ENCODE results near the gene PDIA5.

PDIA5 gene

GRCh38 chr3:123066896-123067688 lies at the start of gene PDIA5:
Gene PDIA5, plus strand, starts transcription at chr3:123067025. Its CDS starts 140 bp downstream, at chr3:123067165.
- peak; percentile 32 for DNase-seq (ENCODE audit: low spot score)

DNA sequence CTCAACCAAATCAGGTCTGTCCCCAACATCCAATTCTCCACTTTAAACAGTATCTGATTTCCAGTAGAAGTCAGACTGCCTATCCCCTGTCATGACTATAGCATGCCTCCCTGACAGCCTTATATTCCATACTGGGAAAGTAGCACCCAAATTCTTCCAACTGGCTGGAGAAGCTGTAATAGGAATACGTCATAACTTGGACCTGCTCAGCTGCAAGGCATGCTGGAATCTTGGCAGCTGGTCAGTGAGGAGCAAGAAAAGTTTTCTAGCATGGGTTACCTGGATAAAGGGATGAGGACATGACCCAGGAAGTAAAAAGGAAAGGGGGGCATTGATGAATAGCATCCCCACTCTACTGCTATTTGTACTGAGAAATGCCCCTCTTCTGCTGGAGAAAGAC lies 48.1 kb upstream of the PDIA5 start:
- no peak for DNase-seq (ENCODE audit: low spot score)

- DNase-seq (ENCODE audit: low spot score): no peak
Observed at GRCh38 chr3:123019161-123019560, 47.7 kb upstream of the PDIA5 start.

DNA sequence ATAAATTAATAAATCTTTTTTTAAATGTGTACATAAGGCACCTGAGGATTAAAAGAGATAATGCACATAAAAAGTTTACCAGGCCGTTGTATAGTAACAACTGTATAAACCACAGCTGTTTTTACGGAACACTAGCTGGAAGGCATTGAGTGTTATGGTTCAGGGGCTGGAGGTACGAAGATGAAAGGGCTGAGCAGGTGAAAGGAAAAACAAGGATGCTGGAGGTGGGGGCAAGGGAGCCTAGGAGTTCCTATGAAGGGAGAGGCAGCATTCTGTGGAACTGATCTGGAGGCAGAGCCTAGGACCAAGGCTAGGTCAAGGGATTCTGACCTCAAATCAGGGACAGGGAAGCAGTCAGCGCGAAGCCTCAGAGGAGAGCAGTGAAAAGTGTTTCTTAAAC lies 47.2 kb upstream of the PDIA5 start:
- DNase-seq (ENCODE audit: low spot score): no peak

DNA sequence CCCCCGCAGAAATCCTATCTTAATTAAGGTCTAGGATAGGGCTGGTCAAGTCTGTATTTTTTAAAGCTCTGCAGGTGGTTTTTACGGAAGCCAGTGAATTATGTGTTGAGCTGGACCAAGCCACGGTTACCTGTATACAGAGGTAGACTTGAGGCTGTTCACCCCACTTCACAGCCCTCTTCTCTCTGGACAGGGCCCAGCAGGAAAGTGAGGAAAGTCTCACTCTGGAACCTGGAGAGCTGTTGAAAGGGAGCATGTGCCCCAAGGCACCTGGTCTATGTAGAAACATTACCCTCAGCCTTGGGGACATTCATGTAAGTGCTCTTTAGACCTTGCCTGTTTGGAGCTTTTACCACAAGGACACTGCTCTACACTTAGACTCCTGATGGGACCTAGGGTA lies 46.1 kb upstream of the PDIA5 start:
- DNase-seq (ENCODE audit: low spot score): no peak

- DNase-seq (ENCODE audit: low spot score): no peak
Observed at GRCh38 chr3:123021388-123021787, 45.4 kb upstream of the PDIA5 start.

- DNase-seq (ENCODE audit: low spot score): no peak
Observed at GRCh38 chr3:123021996-123022510, 44.8 kb upstream of the PDIA5 start.

DNA sequence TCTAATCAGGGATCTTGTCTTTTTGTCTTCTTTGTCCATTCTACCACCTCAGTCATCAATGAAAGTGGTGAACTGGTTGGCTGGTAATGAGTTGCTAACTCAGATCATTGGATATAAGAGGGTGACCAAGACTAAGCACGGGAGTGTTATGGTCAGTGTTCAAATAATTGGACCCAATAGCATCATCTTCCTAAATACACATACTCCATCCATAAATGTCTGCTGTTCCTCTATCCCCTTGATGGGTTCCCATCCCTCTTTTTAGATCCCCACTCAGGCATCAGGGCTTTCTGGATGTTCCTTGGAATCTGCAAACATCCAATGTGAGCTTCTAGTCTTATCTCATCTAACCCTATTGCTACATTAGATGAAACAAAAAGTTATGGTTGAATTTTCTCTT lies 42.8 kb upstream of the PDIA5 start:
- DNase-seq (ENCODE audit: low spot score): no peak

DNA sequence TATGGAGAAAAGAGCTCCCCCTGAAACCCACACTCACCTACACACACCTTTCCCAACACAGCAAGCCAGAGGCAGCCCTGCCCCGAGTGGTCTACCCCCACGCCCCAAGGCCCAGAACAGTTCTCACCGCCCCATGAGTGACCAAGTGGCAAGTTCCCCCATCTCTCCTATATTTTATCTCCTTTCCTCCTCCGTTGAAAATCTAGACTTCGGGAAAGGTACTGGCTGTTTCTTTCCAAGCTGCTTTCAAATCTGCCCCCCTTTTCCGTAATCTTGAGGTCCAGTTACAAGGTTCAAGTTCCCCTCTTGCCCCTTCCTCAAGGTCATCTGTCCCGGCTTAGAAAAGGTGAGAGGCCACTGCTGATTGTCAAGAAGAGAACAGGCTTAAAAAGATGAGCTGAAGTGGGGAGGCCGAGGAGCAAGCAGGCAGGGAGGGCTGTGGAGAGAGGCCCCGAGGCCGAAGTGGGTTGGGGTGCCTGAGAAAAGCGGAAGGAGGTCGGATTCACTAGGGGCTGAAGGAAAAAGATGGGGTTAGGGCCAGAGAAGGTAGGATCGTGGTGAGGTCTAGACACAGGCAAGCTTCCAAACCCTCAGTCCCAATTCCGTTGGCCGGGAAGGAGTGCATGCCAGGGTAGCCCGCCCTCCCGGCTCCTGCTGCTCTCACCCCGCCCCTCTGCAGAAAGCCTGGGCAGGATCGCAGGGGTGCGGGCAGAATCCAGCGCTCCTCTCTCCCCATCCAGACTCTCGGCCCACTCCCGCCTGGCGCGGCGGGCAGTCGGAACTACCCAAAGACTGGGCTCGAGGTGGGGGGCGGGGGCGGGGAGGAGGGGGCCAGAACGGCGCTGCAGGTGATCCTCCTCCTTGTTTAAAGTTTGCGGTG lies 40.9 kb upstream of the PDIA5 start:
- DNase-seq (ENCODE audit: low spot score): no peak

DNA sequence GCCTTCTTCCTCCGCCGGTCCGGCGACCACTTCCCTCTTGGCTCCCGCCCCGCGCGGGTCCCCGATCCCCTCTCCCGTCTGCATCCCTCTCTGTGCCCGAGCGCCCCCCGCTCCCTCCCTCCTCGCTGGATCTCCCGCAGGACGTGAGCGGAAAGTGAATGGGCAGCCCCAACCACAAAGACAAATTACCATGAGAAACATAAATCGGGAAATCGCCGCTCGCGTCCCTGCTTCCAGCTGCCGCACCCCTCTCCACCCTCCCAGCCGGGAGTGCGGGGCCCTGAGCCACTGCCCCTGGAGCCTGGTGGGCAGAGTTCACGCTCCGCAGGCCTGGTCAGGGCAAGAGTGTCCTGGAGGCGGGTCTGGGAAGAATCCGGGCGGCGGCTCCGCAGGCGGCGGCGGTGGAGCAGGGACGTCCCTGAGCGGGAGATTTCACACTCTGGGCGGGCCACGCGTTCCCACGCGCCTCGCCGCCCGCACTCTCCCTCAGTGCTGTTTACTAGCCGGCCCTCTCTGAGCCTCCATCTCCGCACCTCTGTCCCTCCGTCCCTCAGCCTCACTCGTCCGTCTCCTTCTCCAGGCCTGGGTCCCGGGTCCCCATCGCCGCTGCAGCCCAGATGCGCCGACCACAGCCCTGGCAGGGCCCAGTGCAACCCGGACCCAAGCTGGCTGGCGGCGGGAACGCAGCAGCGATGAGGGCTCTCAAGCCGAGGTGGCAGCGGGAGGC lies 40.1 kb upstream of the PDIA5 start:
- no peak for DNase-seq (ENCODE audit: low spot score)

DNA sequence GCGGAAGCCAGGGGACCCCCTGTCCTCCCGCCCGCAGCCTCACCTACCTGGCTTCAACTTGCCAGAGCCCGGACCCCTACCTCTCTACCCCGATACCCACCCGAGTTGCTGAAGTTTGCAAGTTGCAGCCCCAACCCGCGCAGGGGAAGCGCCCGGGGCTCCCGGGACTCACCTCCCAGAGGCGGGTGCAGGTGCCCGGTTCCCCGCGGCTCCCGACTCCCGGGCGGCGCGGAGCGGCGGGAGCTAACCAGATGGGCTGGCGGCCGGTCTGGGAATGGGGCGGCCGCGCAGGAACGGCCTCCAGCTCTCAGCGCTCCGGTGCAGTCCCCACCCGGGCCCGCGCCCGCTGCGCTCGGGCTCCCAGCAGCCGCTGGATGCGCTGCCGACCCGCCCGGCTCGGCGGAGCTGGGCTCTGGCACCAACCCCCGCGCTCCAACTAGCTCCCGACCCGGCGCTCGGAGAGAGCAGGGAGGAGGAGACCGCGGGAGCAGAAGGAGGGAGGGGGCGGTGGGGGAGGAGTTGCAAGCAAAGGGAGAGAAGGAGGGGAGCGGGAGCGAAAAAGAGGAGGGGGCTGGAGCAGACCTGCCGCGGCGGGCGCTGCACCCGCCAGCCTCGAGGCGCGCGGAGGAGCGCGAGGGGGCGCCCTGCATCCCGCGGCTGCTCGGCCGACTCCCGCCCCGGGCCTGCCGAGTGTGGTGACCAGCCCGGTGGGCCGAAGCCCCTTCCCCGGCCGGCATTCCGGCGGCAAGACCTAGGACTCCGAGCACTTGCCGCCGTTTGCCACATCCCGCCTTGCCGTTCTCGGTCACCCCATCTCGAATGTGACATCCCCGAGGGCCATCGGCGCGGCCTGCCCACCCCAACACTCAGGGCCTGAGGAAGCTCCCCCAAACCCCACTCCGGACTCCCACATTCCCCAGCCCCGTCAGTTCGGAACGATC lies 39.3 kb upstream of the PDIA5 start, which contains the start of gene SEMA5B:
Gene SEMA5B, minus strand, starts transcription at position 472 of the 941 bp plus-strand sequence. CDS start 66,500 bp downstream, outside the sequence.
- no peak for DNase-seq (ENCODE audit: low spot score)

DNA sequence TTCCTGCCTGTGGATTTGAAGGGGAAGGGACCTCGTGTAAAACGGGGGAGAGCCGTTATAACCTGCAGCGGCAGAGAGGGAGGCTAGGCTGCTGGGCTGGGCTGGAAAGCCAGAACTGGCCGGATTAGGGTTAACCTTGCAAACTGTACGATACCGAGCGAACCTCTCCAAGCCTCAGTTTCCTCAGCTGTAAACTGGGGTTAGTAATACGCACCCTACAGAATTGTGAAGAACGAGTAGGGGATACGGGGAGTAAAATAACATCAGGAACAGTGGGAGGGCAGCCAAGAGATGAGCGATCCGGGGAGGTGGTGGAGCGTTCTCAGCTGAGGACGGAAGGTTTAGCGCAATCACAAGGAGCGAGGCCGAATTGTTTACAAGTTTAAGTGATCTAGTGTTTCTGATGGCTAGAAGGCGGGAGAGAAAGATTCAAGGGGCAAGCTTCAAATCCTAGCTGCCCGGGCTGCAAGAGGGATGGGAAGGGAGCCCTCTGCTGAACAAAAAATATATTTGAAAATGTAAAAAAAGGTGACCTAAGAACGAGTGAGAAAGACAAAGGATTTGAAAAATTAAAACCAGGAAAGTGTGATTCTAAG lies 38.5 kb upstream of the PDIA5 start:
- DNase-seq (ENCODE audit: low spot score): peak; percentile 19

DNA sequence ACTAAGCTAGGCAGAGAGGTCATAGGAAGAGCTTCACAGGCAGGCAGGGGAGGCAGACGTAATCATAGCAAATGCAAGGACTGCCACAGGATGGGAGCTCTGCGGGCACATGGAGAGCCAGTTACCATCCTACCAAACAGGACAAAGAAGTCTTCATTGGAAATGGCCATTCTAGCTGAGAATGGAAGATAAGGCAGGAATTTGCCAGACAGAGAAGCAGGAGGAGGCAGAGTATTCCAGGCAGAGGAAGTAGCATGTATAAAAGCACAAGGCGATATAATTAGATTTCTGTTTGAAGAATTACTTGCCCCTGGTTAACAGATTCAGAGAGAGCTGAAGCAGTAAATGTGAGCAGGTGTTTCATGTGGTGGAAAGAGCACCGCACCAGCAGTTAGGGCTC lies 35.8 kb upstream of the PDIA5 start:
- no peak for DNase-seq (ENCODE audit: low spot score)

GRCh38 chr3:123032057-123032456 lies 34.8 kb upstream of the PDIA5 start:
- no peak for DNase-seq (ENCODE audit: low spot score)

DNA sequence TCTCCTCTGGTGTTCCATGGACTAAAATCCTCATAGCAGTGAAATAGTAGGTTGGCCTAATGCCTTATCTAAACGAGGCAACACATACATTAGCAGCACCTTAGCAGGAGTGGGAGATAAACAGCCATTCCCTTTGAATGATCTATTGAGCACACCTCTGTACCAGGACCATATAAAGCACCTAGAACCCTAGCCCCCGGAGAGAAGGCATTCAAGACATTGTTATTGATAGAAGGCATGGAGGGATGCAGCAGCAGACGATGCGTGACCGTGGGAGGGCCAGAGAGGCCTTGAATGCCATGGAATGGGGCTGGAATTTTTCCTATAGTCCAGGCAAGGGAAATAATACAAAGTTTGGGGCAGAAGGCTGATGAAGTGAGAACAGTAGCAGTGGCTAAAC lies 32.7 kb upstream of the PDIA5 start:
- no peak for DNase-seq (ENCODE audit: low spot score)

DNA sequence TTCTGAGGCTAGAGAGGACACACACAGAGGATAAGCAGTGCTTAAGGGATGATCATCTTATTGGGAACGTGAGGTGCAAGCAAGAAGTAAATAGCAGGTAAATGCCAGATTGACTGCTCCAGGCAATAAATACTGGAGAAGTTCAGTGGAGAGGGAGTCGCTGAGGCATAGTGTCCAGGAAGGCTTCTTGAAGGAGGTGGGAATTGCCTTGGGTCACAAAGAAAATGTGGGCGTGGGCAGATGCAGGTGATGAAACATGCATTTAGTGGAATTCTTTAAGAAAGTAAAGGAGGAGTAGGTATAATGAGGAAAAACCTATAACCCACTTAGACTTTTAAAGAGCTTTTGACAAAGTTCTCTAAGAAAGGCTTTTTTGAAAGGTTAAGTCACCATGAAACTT lies 31.8 kb upstream of the PDIA5 start:
- DNase-seq (ENCODE audit: low spot score): no peak

DNA sequence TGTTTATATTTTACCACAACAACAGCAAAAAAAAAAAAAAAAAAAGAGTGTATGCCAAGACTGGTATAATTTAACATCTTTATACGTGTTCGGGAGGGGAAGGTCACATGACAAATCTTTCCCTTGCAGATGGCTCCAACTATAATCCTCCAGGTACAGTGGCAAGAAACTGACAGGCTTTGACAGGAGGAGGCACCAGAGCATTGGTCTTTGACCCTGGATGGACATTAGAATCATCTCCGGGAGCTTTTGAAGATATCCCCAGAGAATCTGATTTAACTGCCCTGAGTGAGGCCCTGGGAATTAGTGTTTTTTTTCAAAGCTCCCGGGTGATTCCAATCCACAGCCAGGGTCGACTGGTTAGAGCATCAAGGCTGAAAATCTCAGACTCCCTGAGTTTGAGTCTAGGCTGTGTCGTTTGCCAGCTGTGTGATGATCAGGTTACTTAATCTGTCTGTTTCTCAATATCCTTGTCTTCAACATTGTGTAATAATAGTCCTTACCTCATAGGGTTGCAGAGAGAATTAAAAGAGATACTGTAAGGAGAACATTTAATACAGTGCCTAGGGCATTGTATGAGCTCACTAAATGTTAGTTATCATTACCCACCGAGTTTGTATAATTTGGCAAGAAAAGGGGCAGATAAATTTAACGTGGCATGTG lies 30.3 kb upstream of the PDIA5 start:
- DNase-seq (ENCODE audit: low spot score): no peak

DNA sequence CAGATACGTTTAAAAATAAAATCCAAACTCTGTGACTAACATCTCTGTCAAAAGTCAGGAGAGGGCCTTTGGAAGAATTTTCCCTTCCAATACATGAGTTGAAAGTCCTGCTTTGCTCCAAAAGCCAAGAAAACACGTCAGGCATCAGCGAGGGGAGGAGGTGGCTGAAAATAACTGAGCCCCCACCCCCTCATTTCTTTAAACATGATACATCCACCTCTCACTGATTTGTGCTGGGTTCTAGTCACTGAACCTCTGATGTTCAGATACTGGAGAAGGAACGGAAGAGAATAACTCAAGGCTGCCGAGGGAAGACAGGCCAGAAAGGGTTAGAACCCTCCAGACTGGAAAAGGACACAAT lies 29.8 kb upstream of the PDIA5 start:
- DNase-seq (ENCODE audit: low spot score): no peak

DNA sequence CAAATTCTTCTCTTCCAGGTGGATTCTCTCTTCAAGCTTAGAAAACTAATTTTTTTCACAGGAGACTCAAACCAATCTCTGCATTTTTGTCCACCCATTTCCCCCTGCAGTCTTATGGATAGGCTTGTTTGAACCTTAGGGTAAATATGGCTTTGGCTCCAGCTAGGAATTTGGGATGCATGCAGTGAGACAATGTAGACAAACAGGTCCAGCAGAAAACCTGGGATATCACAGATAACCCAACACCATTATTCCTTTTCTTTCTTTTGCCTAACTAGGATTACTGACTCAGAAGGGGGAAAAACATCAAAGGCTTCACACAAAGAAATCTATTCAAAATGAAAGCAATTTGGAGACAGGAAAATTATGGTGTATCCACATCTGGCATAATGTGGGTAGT lies 28.1 kb upstream of the PDIA5 start:
- DNase-seq (ENCODE audit: low spot score): no peak

GRCh38 chr3:123039178-123039577 lies 27.6 kb upstream of the PDIA5 start:
- no peak for DNase-seq (ENCODE audit: low spot score)
